Fibroblast of lung (primary cell): ENCODE data around the gene IQGAP2. TPM values are rescaled to one million over a fixed set of nuclear protein-coding genes. Genes with fewer than 3 reads are reported as not detected.

ENCODE experiments used
- DNase-seq, 2 donors: peaks; one replicate each; pipeline versions ENCODE4 v3.0.0 to v3.0.0-alpha.2; 2010; ENCODE audit warnings: low read depth in 2 of 2
- H2AFZ ChIP-seq: 2 replicates; pipeline ENCODE4 v1.5.1; 2012; ENCODE audit warnings: low read length, control low read depth, inconsistent platforms
- H3K27ac ChIP-seq: 2 replicates; pipeline ENCODE4 v1.5.1; 2011; ENCODE audit warnings: low read length, control low read depth; ENCODE audit not compliant: insufficient read depth
- H3K27me3 ChIP-seq: 2 replicates; pipeline ENCODE4 v1.5.1; 2011; ENCODE audit warnings: mild to moderate bottlenecking, low read length; ENCODE audit not compliant: control insufficient read depth, insufficient read depth
- H3K36me3 ChIP-seq: 2 replicates; pipeline ENCODE4 v1.5.1; 2011; ENCODE audit warnings: low read length; ENCODE audit not compliant: control insufficient read depth, insufficient read depth
- H3K4me1 ChIP-seq: 2 replicates; pipeline ENCODE4 v1.5.1; 2011; ENCODE audit warnings: low read length; ENCODE audit not compliant: control insufficient read depth, insufficient read depth; ENCODE audit errors: extremely low read depth
- H3K4me2 ChIP-seq: 2 replicates; pipeline ENCODE4 v1.5.1; 2011; ENCODE audit warnings: low read length, control low read depth; ENCODE audit not compliant: insufficient read depth; ENCODE audit errors: extremely low read depth
- H3K4me3 ChIP-seq, 4 experiments: fragments of 200-600 bp in 1 of 4; sonication (generic) in 1 of 4; replicated peaks in 1 of 4; 2 replicates each; pipeline ENCODE4 v1.5.1; 2011 to 2016; ENCODE audit warnings: low read length in 4 of 4, low read depth in 3 of 4, mild to moderate bottlenecking in 3 of 4, control low read depth in 2 of 4, inconsistent platforms in 1 of 4, mixed read lengths in 1 of 4; ENCODE audit not compliant: insufficient read depth in 1 of 4; ENCODE audit errors: control extremely low read depth in 1 of 4
- H3K79me2 ChIP-seq: 2 replicates; pipeline ENCODE4 v1.5.1; 2012; ENCODE audit warnings: mild to moderate bottlenecking, low read length, inconsistent platforms; ENCODE audit not compliant: control insufficient read depth, insufficient read depth
- H3K9ac ChIP-seq: 2 replicates; pipeline ENCODE4 v1.5.1; 2011; ENCODE audit warnings: mild to moderate bottlenecking, low read length, control low read depth; ENCODE audit not compliant: insufficient read depth
- H3K9me3 ChIP-seq: 2 replicates; pipeline ENCODE4 v1.5.1; 2012; ENCODE audit warnings: low read depth, low read length; ENCODE audit not compliant: control insufficient read depth, insufficient read depth
- H4K20me1 ChIP-seq: 2 replicates; pipeline ENCODE4 v1.5.1; 2011; ENCODE audit warnings: low read length; ENCODE audit not compliant: control insufficient read depth, insufficient read depth; ENCODE audit errors: extremely low read depth
- CTCF ChIP-seq, 2 donors: IDR thresholded peaks in 1 of 2; conservative IDR thresholded peaks in 1 of 2; 1 replicate in 1 of 2; 2 replicates in 1 of 2; pipeline ENCODE4 v1.5.1; 2011 to 2012; ENCODE audit warnings: low read length in 2 of 2, control low read depth in 1 of 2, inconsistent platforms in 1 of 2, low read depth in 1 of 2, mild to moderate bottlenecking in 1 of 2
- EZH2 ChIP-seq: IDR thresholded peaks from 2 replicates; pipeline ENCODE4 v1.5.1; 2012; ENCODE audit warnings: low read length, control low read depth, mild to moderate bottlenecking; ENCODE audit errors: missing control alignments
- polyA plus RNA-seq, 2 donors: library from polyadenylated mRNA; depleted of rRNA in 1 of 2; stranded (reverse) in 1 of 2; unstranded in 1 of 2; fragments of >200 nt; gene quantifications; 2 replicates each; pipeline ENCODE4 v1.2.1, GENCODE V29; 2011 to 2012; ENCODE audit warnings: missing spikeins in 1 of 2
- total RNA-seq: library from RNA; depleted of rRNA; stranded (reverse); fragments of >200 nt; gene quantifications from 2 replicates; pipeline ENCODE4 v1.2.1, GENCODE V29; 2014

Gene IQGAP2
- total and polyA plus RNA-seq, 2 donors (not counting 1 experiment from before 2014, with no cell fraction given) = 5.1 to 7.9 TPM

- H3K9ac ChIP-seq = no peak overlapping the region
- H3K4me3 ChIP-seq = no peak overlapping the region
- H4K20me1 ChIP-seq = no peaks in the 10 kb centered on the region
- no peaks in the 10 kb centered on the region for H3K27me3 ChIP-seq
- H2AFZ ChIP-seq = no peak overlapping the region
- H3K79me2 ChIP-seq = peaks cover 15% of the 10 kb centered on the region
- H3K4me1 ChIP-seq = peaks cover 10% of the 10 kb centered on the region
- H3K4me2 ChIP-seq = peak overlapping the region; percentile 0
- no peaks in the 10 kb centered on the region for H3K9me3 ChIP-seq
- TF ChIP-seq EZH2 (no peak), CTCF (conservative IDR thresholded peaks at IDR 0.05 in 1 of 2, IDR thresholded peaks at IDR 0.05 in 1 of 2; ENCODE audit: low read depth in 1 of 2, low read length in 2 of 2) (no peak)
- H3K27ac ChIP-seq = peak overlapping the region; percentile 25
- H3K36me3 ChIP-seq = peaks cover 5% of the 10 kb centered on the region
- DNase-seq = peak; percentile 61 to 94
Observed at GRCh38 chr5:76617675-76618074, 214.6 kb downstream of the IQGAP2 start.

- no peaks in the 10 kb centered on the region for H4K20me1 ChIP-seq
- no peaks in the 10 kb centered on the region for H3K9me3 ChIP-seq
- peaks cover 5% of the 10 kb centered on the region for H3K36me3 ChIP-seq
- no peaks in the 10 kb centered on the region for H3K27me3 ChIP-seq
- no peak overlapping the region for H2AFZ ChIP-seq
- H3K79me2 ChIP-seq = peaks cover 15% of the 10 kb centered on the region
- TF ChIP-seq EZH2 = no peak
- no peak for TF ChIP-seq CTCF (conservative IDR thresholded peaks at IDR 0.05 in 1 of 2, IDR thresholded peaks at IDR 0.05 in 1 of 2; ENCODE audit: low read depth in 1 of 2, low read length in 2 of 2)
- no peak overlapping the region for H3K27ac ChIP-seq
- H3K4me1 ChIP-seq = peaks cover 10% of the 10 kb centered on the region
- peak overlapping the region in 1 of 4 experiments; percentile 63 for H3K4me3 ChIP-seq
- H3K9ac ChIP-seq = no peak overlapping the region
- no peak for DNase-seq
- H3K4me2 ChIP-seq = no peak overlapping the region
Observed at GRCh38 chr5:76620166-76620565, 217.1 kb downstream of the IQGAP2 start.

- Histone ChIP-seq H2AFZ (no peak overlapping the region), H3K4me2 (peak overlapping the region; percentile 73), H3K36me3 (peaks cover 4% of the 10 kb centered on the region), H3K27ac (peak overlapping the region; percentile 53), H3K79me2 (peaks cover 15% of the 10 kb centered on the region), H3K4me1 (peaks cover 9% of the 10 kb centered on the region), H3K27me3 (no peaks in the 10 kb centered on the region), H3K9ac (no peak overlapping the region), H3K9me3 (no peaks in the 10 kb centered on the region), H3K4me3 (peak overlapping the region; percentile 26 to 63 (median 46)), H4K20me1 (no peaks in the 10 kb centered on the region)
- no peak for DNase-seq
- TF ChIP-seq CTCF (conservative IDR thresholded peaks at IDR 0.05 in 1 of 2, IDR thresholded peaks at IDR 0.05 in 1 of 2; ENCODE audit: low read depth in 1 of 2, low read length in 2 of 2) = no peak
Observed at GRCh38 chr5:76622076-76622475, 219.0 kb downstream of the IQGAP2 start.
